ENCODE results near the gene POLR3F. TPM values are rescaled to one million over a fixed set of nuclear protein-coding genes. Genes with fewer than 3 reads are reported as not detected.

Gene POLR3F
- total RNA-seq, 1 experiment from 2014 or later: 11.2 TPM

- Mint-ChIP-seq H3K4me3 (ENCODE audit: unreplicated experiment) (no peak overlapping the region), H3K36me3 (ENCODE audit: insufficient read depth, unreplicated experiment) (peaks cover 5% of the 10 kb centered on the region), H3K4me1 (ENCODE audit: insufficient read depth, unreplicated experiment) (no peaks in the 10 kb centered on the region), H3K27ac (ENCODE audit: low read depth, unreplicated experiment) (no peak overlapping the region), H3K9me3 (ENCODE audit: unreplicated experiment) (no peaks in the 10 kb centered on the region), H3K27me3 (ENCODE audit: insufficient read depth, unreplicated experiment) (no peaks in the 10 kb centered on the region)
- ChIA-PET POLR2A (interaction anchor here (1.0 kb wide), 1 partner anchor 26 kb away, joined by 3 read pairs; the partner anchor contains the start of gene DZANK1), CTCF (no interaction called here)
- BruUV-seq (replicated peaks): no TSS peak
- intact Hi-C loops (cut with micrococcal nuclease): no loop called here
- DNase-seq (ENCODE audit: unreplicated experiment): no peak
- TF ChIP-seq CTCF (IDR thresholded peaks at IDR 0.05; ENCODE audit: unreplicated experiment): no peak
These were observed 26.8 kb upstream of the POLR3F start for GRCh38 chr20:18440403-18440802.

- no peak for TF ChIP-seq CTCF (IDR thresholded peaks at IDR 0.05; ENCODE audit: unreplicated experiment)
- CTCF ChIA-PET: interaction anchor here (0.6 to 0.8 kb wide), 4 partner anchors 9 to 79 kb away, joined by 3 to 6 read pairs (median 4); no protein-coding TSS in a partner anchor
- no peak overlapping the region for H3K4me3 Mint-ChIP-seq (ENCODE audit: unreplicated experiment)
- H3K36me3 Mint-ChIP-seq (ENCODE audit: insufficient read depth, unreplicated experiment): no peaks in the 10 kb centered on the region
- peak; percentile 8 for DNase-seq (ENCODE audit: unreplicated experiment)
- H3K4me1 Mint-ChIP-seq (ENCODE audit: insufficient read depth, unreplicated experiment): no peaks in the 10 kb centered on the region
- POLR2A ChIA-PET: interaction anchor here (0.6 to 0.7 kb wide), 2 partner anchors 360 to 730 kb away, joined by 3 read pairs; no protein-coding TSS in a partner anchor
- intact Hi-C loops (cut with micrococcal nuclease): no loop called here
- no peak overlapping the region for H3K27ac Mint-ChIP-seq (ENCODE audit: low read depth, unreplicated experiment)
- H3K27me3 Mint-ChIP-seq (ENCODE audit: insufficient read depth, unreplicated experiment): no peaks in the 10 kb centered on the region
- no TSS peak for BruUV-seq (replicated peaks)
- H3K9me3 Mint-ChIP-seq (ENCODE audit: unreplicated experiment): no peaks in the 10 kb centered on the region
These were observed 23.3 kb upstream of the POLR3F start for GRCh38 chr20:18443886-18444285.

- CTCF ChIA-PET: interaction anchor here (1.0 kb wide), 1 partner anchor 17 kb away, joined by 3 read pairs; no protein-coding TSS in a partner anchor
- no peaks in the 10 kb centered on the region for H3K27me3 Mint-ChIP-seq (ENCODE audit: insufficient read depth, unreplicated experiment)
- POLR2A ChIA-PET: no interaction called here
- peaks cover 7% of the 10 kb centered on the region for H3K9me3 Mint-ChIP-seq (ENCODE audit: unreplicated experiment)
- no peak for DNase-seq (ENCODE audit: unreplicated experiment)
- TF ChIP-seq CTCF (IDR thresholded peaks at IDR 0.05; ENCODE audit: unreplicated experiment): no peak
- BruUV-seq (replicated peaks): no TSS peak
- no peak overlapping the region for H3K27ac Mint-ChIP-seq (ENCODE audit: low read depth, unreplicated experiment)
- H3K4me1 Mint-ChIP-seq (ENCODE audit: insufficient read depth, unreplicated experiment): no peaks in the 10 kb centered on the region
- H3K4me3 Mint-ChIP-seq (ENCODE audit: unreplicated experiment): no peak overlapping the region
- peaks cover 4% of the 10 kb centered on the region for H3K36me3 Mint-ChIP-seq (ENCODE audit: insufficient read depth, unreplicated experiment)
- intact Hi-C loops (cut with micrococcal nuclease): no loop called here
These were observed 10.6 kb upstream of the POLR3F start for GRCh38 chr20:18456600-18456999.

GRCh38 chr20:18465536-18466200 is 1.5 kb upstream of the POLR3F start:
- H3K4me1 Mint-ChIP-seq (ENCODE audit: insufficient read depth, unreplicated experiment): no peaks in the 10 kb centered on the region
- H3K9me3 Mint-ChIP-seq (ENCODE audit: unreplicated experiment): no peaks in the 10 kb centered on the region
- no peaks in the 10 kb centered on the region for H3K36me3 Mint-ChIP-seq (ENCODE audit: insufficient read depth, unreplicated experiment)
- CTCF ChIA-PET: interaction anchor here (0.6 to 2.2 kb wide), 7 partner anchors 10 to 894 kb away, joined by 3 to 8 read pairs (median 3); partner anchors contain the start of gene RBBP9
- H3K27ac Mint-ChIP-seq (ENCODE audit: low read depth, unreplicated experiment): no peak overlapping the region
- H3K4me3 Mint-ChIP-seq (ENCODE audit: unreplicated experiment): peak overlapping the region; percentile 98
- no peak for TF ChIP-seq CTCF (IDR thresholded peaks at IDR 0.05; ENCODE audit: unreplicated experiment)
- intact Hi-C loops (cut with micrococcal nuclease): loop anchor here (2.0 to 5.0 kb wide), 2 partner anchors 41 to 122 kb away; partner anchors contain the start of genes DTD1 and SEC23B
- H3K27me3 Mint-ChIP-seq (ENCODE audit: insufficient read depth, unreplicated experiment): no peaks in the 10 kb centered on the region
- POLR2A ChIA-PET: interaction anchor here (0.8 to 6.4 kb wide), 12 partner anchors 7 to 923 kb away, joined by 3 to 108 read pairs (median 10); partner anchors contain the start of genes RBBP9, SEC23B and ZNF133
- BruUV-seq (replicated peaks): no TSS peak
- no peak for DNase-seq (ENCODE audit: unreplicated experiment)
